GM12891 (cell line): ENCODE results near the gene DDI1.

Experiments
- PAX5 ChIP-seq: IDR thresholded peaks from 2 replicates; pipeline ENCODE4 v1.6.1; 2011; ENCODE audit warnings: low read length, moderate library complexity, mild to moderate bottlenecking; ENCODE audit not compliant: insufficient read depth, severe bottlenecking
- POLR2A ChIP-seq: IDR thresholded peaks from 2 replicates; pipeline ENCODE4 v1.6.1; 2011; ENCODE audit warnings: low read depth, low read length, control low read depth
- POLR2AphosphoS5 ChIP-seq: IDR thresholded peaks from 2 replicates; pipeline ENCODE4 v1.6.1; 2011; ENCODE audit warnings: low read depth, low read length, control low read depth
- POU2F2 ChIP-seq: IDR thresholded peaks from 2 replicates; pipeline ENCODE4 v1.6.1; 2011; ENCODE audit warnings: low read depth, mild to moderate bottlenecking, control low read depth, low read length, moderate library complexity
- SPI1 ChIP-seq: IDR thresholded peaks from 2 replicates; pipeline ENCODE4 v1.6.1; 2011; ENCODE audit warnings: low read depth, low read length, control low read depth
- TAF1 ChIP-seq: IDR thresholded peaks from 2 replicates; pipeline ENCODE4 v1.6.1; 2011; ENCODE audit warnings: low read depth, low read length, control low read depth

- TF ChIP-seq POLR2A, result no peak
- TF ChIP-seq POLR2AphosphoS5, result no peak
- no peak for TF ChIP-seq TAF1
- no peak for TF ChIP-seq PAX5
- TF ChIP-seq POU2F2, result no peak
- TF ChIP-seq SPI1, result no peak
These were observed 19.2 kb downstream of the DDI1 start for GRCh38 chr11:104055596-104055995.
